ENCODE measurements around the gene ACSS1.

The ACSS1 gene

GRCh38 chr20:24970030-24970553, 87.8 kb downstream of the ACSS1 start:
- no peak for DNase-seq

GRCh38 chr20:24969186-24970029, 88.5 kb downstream of the ACSS1 start:
- DNase-seq: no peak

- DNase-seq: no peak
These were observed 89.6 kb downstream of the ACSS1 start for GRCh38 chr20:24968278-24968800.

- no peak for DNase-seq
These were observed 91.5 kb downstream of the ACSS1 start for GRCh38 chr20:24966317-24967012.

- DNase-seq: no peak
These were observed 92.6 kb downstream of the ACSS1 start for GRCh38 chr20:24965065-24965919.

GRCh38 chr20:24964506-24964840, 93.5 kb downstream of the ACSS1 start:
- no peak for DNase-seq

GRCh38 chr20:24963672-24964505, 94.0 kb downstream of the ACSS1 start:
- no peak for DNase-seq

- no peak for DNase-seq
These were observed 95.4 kb downstream of the ACSS1 start for GRCh38 chr20:24962510-24962909.

- no peak for DNase-seq
These were observed 95.8 kb downstream of the ACSS1 start for GRCh38 chr20:24962182-24962492.

- DNase-seq: no peak
These were observed 96.4 kb downstream of the ACSS1 start for GRCh38 chr20:24961384-24962181.

GRCh38 chr20:24960861-24961260, 97.1 kb downstream of the ACSS1 start:
- no peak for DNase-seq

- DNase-seq: no peak
These were observed 97.6 kb downstream of the ACSS1 start for GRCh38 chr20:24960302-24960801.

GRCh38 chr20:24959591-24960301, 98.2 kb downstream of the ACSS1 start:
- no peak for DNase-seq

- DNase-seq: no peak
These were observed 99.2 kb downstream of the ACSS1 start for GRCh38 chr20:24958506-24959385.

GRCh38 chr20:24957326-24958016, 100.5 kb downstream of the ACSS1 start:
- DNase-seq: no peak

Measured in NCI-H2029 (cell line).